ENCODE data around the gene SYT17. TPM values are rescaled to one million over a fixed set of nuclear protein-coding genes. Genes with fewer than 3 reads are reported as not detected.

The SYT17 gene
- total RNA-seq, 1 experiment from 2014 or later: 10.6 TPM

DNA sequence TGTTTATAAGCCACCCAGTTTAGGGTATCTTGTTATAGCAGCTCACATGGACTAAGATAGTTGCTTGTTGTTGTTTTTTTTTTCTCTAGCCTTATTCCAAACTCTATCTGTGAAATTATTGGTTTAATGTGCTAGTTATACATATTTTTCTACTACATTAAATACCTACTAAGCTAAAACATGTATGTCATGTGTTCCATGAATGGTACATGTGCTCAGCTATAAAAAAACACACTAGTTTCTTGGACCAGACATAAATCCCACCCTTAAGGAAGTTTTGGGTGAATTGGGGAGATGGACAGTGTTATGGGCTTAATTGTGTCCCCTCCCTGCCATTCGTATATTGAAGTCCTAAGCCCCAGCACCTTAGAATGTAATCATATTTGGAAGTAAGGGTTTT, 34.4 kb upstream of the SYT17 start:
- no peak overlapping the region for H3K27ac ChIP-seq
- no peaks in the 10 kb centered on the region for H3K27me3 ChIP-seq
- H3K4me1 ChIP-seq: peaks cover 44% of the 10 kb centered on the region
- H3K36me3 ChIP-seq: no peaks in the 10 kb centered on the region
- H3K9me3 ChIP-seq (replicated peaks): no peaks in the 10 kb centered on the region
- no peak overlapping the region for H3K4me3 ChIP-seq
- DNase-seq: no peak

DNA sequence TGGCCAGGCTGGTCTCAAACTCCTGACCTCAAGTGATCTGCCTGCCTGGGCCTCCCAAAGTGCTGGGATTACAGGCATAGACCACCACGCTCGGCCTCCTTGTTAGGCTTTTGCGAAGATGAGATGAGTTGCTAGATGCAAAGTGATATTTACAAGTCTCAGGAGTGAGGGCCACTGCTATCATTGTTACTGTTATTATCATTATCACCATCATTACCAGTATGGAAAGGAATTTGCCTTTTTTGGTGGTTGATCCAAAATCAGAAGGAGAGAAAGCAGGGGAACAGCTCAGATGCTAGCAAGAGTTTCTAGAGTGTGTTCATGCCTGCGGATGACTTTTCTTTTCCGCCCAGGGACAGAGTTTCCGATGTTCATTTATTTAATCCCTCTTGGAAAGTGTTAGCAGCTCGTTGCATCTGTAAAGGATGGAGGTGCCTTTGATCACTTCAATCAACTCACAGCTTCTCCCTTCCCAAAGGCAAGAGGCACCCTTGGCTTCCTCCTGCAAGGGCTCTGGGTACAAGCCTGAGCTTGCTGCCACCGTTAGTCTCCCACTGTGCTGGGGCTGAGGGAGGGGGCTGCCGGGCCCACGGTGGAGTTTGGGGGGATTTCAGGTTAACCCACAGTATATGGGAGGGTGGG, 32.7 kb upstream of the SYT17 start:
- no peak overlapping the region for H3K4me3 ChIP-seq
- H3K9me3 ChIP-seq (replicated peaks): no peaks in the 10 kb centered on the region
- no peaks in the 10 kb centered on the region for H3K27me3 ChIP-seq
- no peaks in the 10 kb centered on the region for H3K36me3 ChIP-seq
- H3K4me1 ChIP-seq: peaks cover 43% of the 10 kb centered on the region
- H3K27ac ChIP-seq: no peak overlapping the region
- DNase-seq: no peak

DNA sequence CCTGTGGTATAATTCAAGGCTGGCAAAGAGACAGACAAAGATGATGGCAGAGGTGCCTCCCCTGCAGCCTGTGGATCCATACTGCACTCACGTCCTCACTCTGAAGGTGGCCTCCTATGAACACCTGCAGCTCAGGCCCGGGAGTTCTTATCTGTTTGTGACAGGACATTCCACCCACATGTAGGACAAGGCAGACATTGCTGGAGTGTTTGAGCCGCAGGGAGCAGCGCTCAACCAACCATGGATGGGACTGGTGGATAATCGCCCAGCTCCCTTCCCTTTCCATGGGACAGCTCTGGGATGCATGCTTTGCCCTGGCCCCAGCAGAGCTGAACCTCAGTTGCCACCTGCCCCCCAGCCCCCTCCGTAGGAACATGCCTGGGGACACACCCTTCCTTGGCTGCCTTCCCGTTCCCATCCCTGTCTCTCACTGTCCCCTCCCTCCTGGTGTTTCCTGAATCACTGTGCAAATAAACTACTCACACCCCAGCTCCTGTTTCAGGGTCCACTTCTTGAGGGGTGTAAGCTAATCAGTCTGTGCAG, 32.1 kb upstream of the SYT17 start:
- Histone ChIP-seq H3K27ac (no peak overlapping the region), H3K27me3 (no peaks in the 10 kb centered on the region), H3K4me1 (peaks cover 37% of the 10 kb centered on the region), H3K36me3 (no peaks in the 10 kb centered on the region), H3K9me3 (replicated peaks) (no peaks in the 10 kb centered on the region), H3K4me3 (no peak overlapping the region)
- DNase-seq: peak in 1 of 2 experiments; percentile 19

DNA sequence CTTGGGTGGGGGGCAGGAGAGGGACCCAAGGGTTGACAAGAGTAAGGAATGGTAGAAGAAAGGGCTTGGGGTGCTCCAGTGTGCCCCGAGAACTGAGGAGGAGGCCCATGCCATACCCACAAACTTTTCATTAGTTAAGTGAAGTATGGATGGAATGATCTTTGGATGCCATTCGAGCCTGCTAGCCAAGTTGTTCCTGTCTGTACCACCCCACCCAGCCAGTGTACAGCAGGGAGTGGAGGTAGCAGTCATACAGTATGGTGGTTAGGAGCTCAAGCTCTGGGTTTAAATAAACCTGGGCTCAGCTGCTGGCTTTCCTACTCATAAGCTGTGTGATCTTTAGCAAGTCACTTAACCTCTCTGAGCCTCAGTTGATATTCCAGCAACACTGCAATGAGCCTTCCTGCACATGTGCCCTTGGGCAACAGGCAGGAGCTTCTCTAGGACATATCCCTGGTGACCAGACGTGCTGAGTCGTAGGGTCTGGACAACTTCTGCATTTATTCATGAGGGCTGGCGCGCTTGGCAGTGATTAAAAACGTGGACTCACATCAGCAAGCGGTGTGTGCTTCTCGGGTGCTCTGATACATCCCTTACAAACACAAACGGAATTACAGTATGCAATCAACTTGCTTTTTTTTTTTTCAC, 31.4 kb upstream of the SYT17 start:
- Histone ChIP-seq H3K4me3 (no peak overlapping the region), H3K27ac (no peak overlapping the region), H3K9me3 (replicated peaks) (no peaks in the 10 kb centered on the region), H3K4me1 (peaks cover 30% of the 10 kb centered on the region), H3K27me3 (no peaks in the 10 kb centered on the region), H3K36me3 (no peaks in the 10 kb centered on the region)
- no peak for DNase-seq

DNA sequence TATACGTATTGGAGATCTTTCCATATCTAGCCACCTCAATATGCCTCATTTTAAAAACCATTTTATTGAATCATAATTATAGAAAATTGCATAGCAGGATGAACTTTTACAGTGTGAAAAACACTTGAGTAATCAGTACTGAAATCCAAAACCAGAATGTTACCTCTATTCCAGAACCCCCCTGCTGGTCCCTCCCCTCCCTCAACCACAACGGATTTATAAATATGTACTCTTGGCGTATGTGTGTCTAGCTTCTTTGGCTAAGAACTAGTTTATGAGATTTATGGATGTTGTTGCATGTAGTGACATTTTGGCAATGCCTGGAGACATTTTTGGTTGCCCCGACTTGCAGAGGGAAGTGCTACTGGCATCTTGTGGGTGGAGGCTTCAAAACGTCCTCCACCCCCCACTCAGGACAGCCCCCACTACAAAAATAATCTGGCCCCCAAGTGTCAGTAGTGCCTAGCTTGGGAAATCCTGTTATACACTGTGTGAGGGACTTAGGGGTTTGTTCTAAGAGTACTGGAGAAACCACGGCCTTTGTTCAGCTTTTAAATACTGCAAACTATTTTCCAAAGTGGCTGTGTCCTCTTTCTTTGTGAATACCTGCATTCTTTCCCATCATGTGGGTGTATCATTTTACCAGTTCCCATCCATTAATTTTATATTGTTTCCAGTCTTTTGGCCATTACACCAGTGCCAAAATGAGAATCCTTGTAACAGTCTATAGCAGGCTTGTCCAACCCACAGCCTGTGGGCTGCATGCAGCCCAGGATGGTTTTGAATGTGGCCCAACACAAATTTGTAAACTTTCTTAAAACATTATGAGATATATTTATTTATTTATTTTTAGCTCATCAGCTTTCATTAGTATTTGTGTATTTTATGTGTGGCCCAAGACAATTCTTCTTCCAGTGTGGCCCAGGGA, 30.6 kb upstream of the SYT17 start:
- no peak overlapping the region for H3K4me3 ChIP-seq
- no peaks in the 10 kb centered on the region for H3K27me3 ChIP-seq
- DNase-seq: no peak
- H3K27ac ChIP-seq: no peak overlapping the region
- H3K36me3 ChIP-seq: no peaks in the 10 kb centered on the region
- H3K4me1 ChIP-seq: peaks cover 24% of the 10 kb centered on the region
- no peaks in the 10 kb centered on the region for H3K9me3 ChIP-seq (replicated peaks)

DNA sequence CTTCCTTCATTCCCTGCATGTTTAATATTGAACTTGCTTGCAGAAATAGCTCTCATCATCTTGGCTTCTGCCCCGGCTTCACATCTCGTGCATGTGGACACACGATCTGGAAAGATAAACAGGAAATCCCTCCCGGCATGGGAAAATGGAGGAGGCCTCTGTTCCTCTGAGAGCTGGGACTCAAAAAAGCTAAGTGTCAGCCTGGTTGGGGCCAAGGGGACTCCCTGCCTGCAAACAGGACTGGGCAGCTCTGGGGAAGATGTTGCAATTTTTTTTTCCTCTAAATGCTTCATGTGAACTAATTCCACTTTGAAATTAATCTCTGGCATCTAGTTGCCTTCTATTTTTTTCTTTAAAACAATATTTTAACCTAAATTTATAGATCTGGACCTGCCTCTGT, 29.4 kb upstream of the SYT17 start:
- Histone ChIP-seq H3K9me3 (replicated peaks) (no peaks in the 10 kb centered on the region), H3K4me3 (no peak overlapping the region), H3K36me3 (no peaks in the 10 kb centered on the region), H3K27ac (no peak overlapping the region), H3K27me3 (no peaks in the 10 kb centered on the region), H3K4me1 (peaks cover 19% of the 10 kb centered on the region)
- DNase-seq: peak; percentile 52 to 76

DNA sequence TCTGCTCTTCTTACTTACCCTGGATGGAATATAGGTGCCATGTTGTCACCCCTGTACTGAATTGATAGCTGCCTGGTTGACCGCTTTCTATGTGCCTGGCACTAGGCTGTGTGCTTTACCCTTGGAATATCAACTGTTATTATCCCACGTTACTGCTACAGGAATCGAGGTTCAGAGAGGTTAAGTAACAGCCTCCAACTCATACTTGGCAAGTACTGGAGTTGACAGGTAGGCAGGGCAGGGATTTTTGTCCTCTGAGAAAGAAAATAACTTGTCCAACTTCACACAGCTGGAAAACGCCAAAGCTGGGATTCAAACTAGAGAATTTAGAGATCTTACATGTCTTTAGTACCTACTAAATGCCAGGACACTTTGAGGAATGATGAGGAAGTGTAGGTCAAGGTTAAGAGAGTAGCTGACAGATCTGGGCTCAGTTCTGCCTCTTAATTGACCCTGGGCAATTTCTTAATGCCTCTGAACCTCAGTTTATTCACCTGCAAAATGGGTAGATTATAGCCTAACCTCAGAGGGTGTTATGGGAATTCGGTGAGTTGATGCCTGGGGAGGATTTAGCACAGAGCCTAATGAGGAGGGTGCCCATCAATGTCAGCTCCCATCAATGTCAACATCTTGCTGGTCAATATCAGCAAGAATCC, 28.5 kb upstream of the SYT17 start:
- peaks cover 19% of the 10 kb centered on the region for H3K4me1 ChIP-seq

DNA sequence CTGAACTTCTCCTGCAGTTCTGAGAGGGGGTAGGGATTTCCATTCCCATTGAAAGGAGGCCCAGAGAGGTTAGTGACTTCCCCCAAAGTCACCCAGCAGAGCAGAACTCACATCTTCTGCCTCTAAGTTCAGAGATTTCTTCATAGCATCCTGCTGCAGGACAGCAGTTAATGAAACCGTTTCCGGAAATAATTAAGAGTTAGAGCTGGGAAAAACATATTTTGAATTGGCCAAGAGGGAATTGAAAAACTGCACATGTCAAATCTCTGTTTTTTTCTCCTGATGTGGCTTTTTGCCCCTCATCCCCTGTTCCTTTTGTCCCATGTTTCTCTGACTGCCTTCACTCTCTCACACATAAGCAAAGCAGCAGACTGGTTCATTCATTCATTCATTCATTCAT, 27.6 kb upstream of the SYT17 start:
- no peak for DNase-seq
- H3K27me3 ChIP-seq: no peaks in the 10 kb centered on the region
- no peak overlapping the region for H3K4me3 ChIP-seq
- H3K4me1 ChIP-seq: peaks cover 19% of the 10 kb centered on the region
- H3K27ac ChIP-seq: no peak overlapping the region
- H3K9me3 ChIP-seq (replicated peaks): no peaks in the 10 kb centered on the region
- no peaks in the 10 kb centered on the region for H3K36me3 ChIP-seq

More for the DNA sequence above, 28.5 kb upstream of the SYT17 start:
- no peaks in the 10 kb centered on the region for H3K36me3 ChIP-seq
- H3K27me3 ChIP-seq: no peaks in the 10 kb centered on the region
- H3K9me3 ChIP-seq (replicated peaks): no peaks in the 10 kb centered on the region
- H3K27ac ChIP-seq: no peak overlapping the region
- DNase-seq: no peak
- no peak overlapping the region for H3K4me3 ChIP-seq

DNA sequence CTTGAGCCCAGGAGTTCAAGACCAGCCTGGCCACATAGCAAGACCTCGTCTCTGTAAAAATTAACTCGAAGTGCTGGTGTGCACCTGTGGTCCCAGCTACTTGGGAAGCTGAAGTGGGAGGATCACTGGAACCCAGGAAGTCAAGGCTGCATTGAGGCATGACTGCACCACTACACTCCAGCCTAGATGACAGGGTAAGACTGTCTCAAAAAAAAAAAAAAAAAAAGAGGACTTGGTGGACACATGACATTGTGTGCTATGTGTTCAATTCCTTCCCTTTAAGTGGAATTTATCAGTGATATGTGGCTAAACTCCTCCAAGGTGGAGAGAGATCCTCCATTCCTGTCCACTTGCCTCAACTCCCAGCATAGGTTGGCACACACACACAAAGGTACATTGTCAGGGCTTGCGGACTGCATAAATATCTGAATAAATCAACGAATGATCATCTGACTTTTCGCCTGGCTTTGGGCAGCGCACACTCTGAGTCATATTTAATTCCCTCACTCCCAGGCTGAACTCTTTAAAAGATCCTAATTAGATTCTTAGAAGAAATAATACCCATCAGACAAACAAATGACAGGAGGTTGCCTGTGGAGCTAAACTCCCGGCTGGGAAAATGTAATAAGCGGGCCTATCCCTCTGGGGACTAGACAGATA, 25.0 kb upstream of the SYT17 start:
- Histone ChIP-seq H3K36me3 (no peaks in the 10 kb centered on the region), H3K4me1 (peaks cover under 1% of the 10 kb centered on the region), H3K4me3 (no peak overlapping the region), H3K27me3 (no peaks in the 10 kb centered on the region), H3K27ac (no peak overlapping the region), H3K9me3 (replicated peaks) (peaks cover 3% of the 10 kb centered on the region; the same call in 1 of the 2 replicates)
- no peak for DNase-seq

DNA sequence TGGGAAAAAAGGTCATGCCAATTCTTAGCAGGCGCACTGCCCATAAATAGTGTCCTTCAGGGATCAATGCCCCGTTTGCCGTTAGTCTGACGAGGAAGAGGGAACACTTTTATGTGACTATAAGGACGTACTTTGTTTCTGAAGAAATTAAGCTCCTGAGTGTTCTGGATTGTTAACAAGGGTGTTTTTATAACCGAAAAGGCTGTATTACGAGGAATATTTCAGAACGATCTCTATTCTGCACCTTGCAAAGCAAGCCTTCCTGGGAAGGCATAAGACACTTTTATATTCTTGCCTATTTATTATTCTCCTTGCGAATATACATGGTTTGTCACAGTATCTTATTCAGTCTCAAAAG, 24.5 kb upstream of the SYT17 start:
- no peak for DNase-seq
- H3K27me3 ChIP-seq: no peaks in the 10 kb centered on the region
- H3K4me1 ChIP-seq: no peaks in the 10 kb centered on the region; the same call in 1 of the 2 replicates
- no peaks in the 10 kb centered on the region for H3K36me3 ChIP-seq
- no peak overlapping the region for H3K27ac ChIP-seq
- H3K4me3 ChIP-seq: no peak overlapping the region
- H3K9me3 ChIP-seq (replicated peaks): peaks cover 3% of the 10 kb centered on the region; the same call in 1 of the 2 replicates

DNA sequence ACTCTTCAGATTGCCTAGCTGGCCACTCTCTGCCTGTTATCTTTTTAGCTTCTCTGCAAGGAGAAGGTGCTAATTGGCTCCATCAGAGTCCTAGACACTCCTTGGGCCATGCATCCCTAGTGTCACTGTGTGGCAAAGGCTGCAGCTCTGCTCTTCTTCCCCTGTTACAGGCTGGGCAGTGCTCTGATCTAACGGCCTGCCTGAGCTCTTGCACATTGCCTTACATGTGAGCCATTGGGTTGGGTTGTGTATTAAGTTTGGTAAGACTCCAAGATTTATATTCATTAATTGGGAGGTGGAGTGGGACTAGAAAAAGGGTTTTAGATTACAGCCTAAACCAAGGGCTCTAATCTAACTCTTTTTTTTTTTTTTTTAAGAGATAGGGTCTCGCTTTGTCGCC, 23.0 kb upstream of the SYT17 start:
- Histone ChIP-seq H3K27ac (no peak overlapping the region), H3K36me3 (no peaks in the 10 kb centered on the region), H3K9me3 (replicated peaks) (peaks cover 3% of the 10 kb centered on the region; the same call in 1 of the 2 replicates), H3K27me3 (no peaks in the 10 kb centered on the region), H3K4me1 (no peaks in the 10 kb centered on the region), H3K4me3 (no peak overlapping the region)
- no peak for DNase-seq

DNA sequence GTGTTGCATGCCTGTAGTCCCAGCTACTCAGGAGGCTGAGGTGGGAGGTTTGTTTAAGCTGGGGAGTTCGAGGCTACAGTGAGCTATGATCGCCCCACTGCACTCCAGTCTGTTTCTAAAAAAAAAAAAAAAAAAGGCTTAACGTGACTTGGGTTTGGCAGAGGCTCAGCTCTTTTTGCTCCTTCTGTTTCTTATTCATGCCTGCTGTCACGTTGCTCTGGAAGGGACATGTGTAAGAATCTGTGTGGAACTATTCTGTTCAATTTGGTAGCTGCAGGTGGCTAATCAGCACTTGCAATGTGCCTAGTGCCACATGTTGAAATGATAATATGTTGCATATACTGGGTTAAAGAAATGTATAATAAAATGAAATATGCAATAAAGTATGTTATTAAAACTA, 20.9 kb upstream of the SYT17 start:
- H3K4me3 ChIP-seq: no peak overlapping the region
- DNase-seq: no peak
- no peaks in the 10 kb centered on the region for H3K4me1 ChIP-seq
- H3K27me3 ChIP-seq: no peaks in the 10 kb centered on the region
- H3K27ac ChIP-seq: no peak overlapping the region
- peaks cover 3% of the 10 kb centered on the region; the same call in 1 of the 2 replicates for H3K9me3 ChIP-seq (replicated peaks)
- no peaks in the 10 kb centered on the region for H3K36me3 ChIP-seq

DNA sequence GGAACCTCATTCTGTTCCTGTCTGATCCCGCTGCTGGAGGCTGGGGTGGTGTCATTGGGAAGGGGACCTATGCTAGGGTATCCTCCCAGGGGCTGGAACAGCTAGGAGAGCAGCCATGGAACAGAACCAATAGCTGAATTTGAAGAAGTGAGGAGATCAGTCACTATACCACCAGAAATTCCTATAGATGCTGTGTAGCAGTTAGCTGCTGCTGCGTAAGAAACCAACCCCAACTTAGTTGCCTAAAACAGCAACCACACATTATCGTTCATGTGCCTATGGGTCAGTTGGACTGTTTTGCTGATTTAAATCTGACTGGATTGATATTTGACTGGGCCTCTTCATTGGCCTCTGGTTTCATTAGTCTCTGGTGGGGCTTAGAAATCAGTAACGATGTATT, 20.4 kb upstream of the SYT17 start:
- Histone ChIP-seq H3K27ac (no peak overlapping the region), H3K27me3 (no peaks in the 10 kb centered on the region), H3K4me3 (no peak overlapping the region), H3K36me3 (no peaks in the 10 kb centered on the region), H3K4me1 (no peaks in the 10 kb centered on the region), H3K9me3 (replicated peaks) (peaks cover 3% of the 10 kb centered on the region; the same call in 1 of the 2 replicates)
- no peak for DNase-seq

DNA sequence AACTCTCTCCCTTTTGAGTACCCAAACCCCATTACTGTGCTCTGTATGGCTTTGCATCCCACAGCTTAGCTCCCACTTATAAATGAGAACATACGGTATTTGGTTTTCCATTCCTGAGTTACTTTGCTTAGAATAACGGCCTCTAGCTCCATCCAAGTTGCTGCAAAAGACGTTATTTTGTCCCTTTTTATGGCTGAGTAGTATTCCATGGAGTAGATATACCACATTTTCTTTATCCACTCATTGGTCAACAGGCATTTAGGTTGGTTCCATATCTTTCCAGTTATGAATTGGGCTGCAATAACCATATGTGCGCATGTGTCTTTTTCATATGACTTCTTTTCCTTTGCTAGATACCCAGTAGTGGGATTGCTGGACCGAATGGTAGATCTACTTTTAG, 19.9 kb upstream of the SYT17 start:
- H3K27ac ChIP-seq: no peak overlapping the region
- H3K4me1 ChIP-seq: no peaks in the 10 kb centered on the region
- no peak for DNase-seq
- H3K27me3 ChIP-seq: no peaks in the 10 kb centered on the region
- H3K4me3 ChIP-seq: no peak overlapping the region
- peaks cover 3% of the 10 kb centered on the region; the same call in 1 of the 2 replicates for H3K9me3 ChIP-seq (replicated peaks)
- H3K36me3 ChIP-seq: no peaks in the 10 kb centered on the region
